GM20000 (cell line): ENCODE results near the gene TRIM66.

Source experiments
- DNase-seq: peaks from one replicate; pipeline ENCODE4 v3.0.0; 2012; ENCODE audit warnings: low spot score
- TF ChIP-seq, protein P1 (sequence below): IDR thresholded peaks from 2 replicates; pipeline ENCODE4 v1.5.1; 2012; ENCODE audit warnings: mild to moderate bottlenecking, control low read depth; ENCODE audit errors: extremely low read depth, missing control alignments

Gene TRIM66

DNA sequence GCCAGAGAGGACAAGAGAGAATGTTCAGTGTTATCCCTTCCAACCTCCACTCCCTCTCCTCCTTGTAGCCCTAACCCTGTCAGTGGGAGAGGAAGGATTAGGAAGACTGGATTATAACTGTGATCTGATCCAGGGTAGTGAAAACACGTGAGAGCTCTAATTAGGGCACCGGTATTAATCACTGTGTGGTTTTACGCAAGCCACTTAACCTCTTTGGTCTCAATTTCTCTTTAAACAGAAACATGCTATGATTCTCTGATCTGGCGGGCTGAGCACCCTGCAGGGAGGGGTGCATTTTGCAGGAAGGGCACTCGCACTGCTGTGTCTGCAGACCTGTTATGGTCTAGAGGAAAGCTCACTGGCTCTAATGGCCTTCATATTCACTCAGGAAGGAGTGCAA lies 11.7 kb upstream of the TRIM66 start:
- TF ChIP-seq, protein P1, sequence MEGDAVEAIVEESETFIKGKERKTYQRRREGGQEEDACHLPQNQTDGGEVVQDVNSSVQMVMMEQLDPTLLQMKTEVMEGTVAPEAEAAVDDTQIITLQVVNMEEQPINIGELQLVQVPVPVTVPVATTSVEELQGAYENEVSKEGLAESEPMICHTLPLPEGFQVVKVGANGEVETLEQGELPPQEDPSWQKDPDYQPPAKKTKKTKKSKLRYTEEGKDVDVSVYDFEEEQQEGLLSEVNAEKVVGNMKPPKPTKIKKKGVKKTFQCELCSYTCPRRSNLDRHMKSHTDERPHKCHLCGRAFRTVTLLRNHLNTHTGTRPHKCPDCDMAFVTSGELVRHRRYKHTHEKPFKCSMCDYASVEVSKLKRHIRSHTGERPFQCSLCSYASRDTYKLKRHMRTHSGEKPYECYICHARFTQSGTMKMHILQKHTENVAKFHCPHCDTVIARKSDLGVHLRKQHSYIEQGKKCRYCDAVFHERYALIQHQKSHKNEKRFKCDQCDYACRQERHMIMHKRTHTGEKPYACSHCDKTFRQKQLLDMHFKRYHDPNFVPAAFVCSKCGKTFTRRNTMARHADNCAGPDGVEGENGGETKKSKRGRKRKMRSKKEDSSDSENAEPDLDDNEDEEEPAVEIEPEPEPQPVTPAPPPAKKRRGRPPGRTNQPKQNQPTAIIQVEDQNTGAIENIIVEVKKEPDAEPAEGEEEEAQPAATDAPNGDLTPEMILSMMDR, result no peak
- no peak for DNase-seq

DNA sequence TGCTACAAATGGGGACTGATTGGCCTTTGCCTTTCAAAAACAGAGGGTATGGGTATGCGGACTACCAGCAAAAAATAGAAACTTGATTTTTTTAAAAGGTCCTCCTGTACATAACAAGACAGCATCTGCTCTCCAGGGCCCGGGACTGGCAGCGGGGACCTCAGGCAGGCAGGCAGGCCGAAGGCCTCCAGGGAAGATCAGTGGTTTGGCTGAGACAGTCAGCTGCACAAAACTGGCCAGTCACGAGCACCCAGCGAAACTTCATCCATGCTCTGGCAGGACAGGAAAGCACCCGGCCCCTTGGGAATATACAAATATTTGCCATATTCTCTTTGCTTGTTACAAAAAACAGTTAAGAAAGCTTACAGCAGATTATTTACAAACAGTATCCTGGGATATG lies 11.1 kb upstream of the TRIM66 start:
- TF ChIP-seq, protein P1, result no peak

DNA sequence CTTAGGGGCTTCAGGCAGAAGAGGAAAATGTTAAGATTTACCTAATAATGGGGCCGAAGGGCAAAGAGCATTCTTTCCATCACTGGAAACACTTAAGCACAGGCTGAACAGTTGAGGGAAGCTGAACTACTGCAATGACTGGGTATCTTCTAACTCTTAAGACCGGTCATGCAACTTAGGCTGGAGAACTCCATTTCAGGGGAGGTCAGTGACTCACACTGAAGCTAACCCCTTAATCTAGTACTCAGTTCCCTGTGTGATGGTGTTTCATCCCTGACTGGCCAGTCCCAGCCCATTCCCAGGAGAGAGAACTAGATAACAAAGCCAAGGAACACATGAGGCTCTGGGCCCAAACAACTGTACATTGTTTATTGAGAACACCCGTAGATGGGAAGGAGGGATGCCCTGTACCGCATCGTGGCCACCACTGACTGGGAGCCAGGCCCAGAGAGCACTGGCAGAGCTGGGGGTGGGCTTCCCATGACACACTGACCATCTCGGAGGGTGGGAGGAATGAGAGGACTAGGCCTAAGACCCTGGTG lies 10.6 kb upstream of the TRIM66 start:
- no peak for DNase-seq
- TF ChIP-seq, protein P1, result no peak

More for the DNA sequence above, 11.1 kb upstream of the TRIM66 start:
- DNase-seq, result no peak

DNA sequence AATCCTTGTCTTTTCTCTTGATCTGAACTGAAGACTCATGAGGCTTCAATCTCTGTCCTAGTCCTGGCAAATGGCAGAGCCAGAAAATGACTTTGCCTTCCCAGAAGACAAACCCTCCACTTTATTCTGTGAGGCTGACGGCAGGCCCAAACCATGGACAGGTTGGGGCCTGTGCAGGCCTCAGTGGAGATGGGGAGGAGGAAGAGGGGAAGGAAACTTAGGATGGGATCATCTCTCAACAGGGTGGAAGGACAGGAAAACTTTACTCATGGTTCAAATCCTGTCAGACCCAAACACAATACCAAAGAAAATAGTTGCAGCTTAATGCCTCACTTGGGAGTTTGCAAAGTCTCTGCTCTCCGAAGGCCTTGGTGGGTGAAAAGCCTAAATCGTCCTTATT lies 10.0 kb upstream of the TRIM66 start:
- DNase-seq, result no peak
- TF ChIP-seq, protein P1, result no peak

DNA sequence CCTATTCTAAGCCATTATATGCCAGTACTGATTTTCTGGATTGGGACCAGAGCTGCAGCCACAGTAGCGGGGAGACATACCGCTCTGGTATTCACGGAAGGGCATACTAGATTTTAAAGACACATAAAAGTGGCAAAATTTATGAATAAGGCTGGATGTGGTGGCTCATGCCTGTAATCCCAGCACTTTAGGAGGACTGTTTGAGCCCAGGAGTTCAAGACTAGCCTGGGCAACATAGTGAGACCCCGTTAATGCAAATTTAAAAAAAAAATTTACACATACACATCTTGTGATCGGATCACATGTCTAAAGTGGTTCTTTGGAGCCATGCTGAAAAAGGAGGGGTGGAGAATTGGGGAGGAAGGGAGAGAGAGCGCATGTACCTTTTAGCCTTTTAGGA lies 9.1 kb upstream of the TRIM66 start:
- DNase-seq, result no peak
- TF ChIP-seq, protein P1, result no peak

DNA sequence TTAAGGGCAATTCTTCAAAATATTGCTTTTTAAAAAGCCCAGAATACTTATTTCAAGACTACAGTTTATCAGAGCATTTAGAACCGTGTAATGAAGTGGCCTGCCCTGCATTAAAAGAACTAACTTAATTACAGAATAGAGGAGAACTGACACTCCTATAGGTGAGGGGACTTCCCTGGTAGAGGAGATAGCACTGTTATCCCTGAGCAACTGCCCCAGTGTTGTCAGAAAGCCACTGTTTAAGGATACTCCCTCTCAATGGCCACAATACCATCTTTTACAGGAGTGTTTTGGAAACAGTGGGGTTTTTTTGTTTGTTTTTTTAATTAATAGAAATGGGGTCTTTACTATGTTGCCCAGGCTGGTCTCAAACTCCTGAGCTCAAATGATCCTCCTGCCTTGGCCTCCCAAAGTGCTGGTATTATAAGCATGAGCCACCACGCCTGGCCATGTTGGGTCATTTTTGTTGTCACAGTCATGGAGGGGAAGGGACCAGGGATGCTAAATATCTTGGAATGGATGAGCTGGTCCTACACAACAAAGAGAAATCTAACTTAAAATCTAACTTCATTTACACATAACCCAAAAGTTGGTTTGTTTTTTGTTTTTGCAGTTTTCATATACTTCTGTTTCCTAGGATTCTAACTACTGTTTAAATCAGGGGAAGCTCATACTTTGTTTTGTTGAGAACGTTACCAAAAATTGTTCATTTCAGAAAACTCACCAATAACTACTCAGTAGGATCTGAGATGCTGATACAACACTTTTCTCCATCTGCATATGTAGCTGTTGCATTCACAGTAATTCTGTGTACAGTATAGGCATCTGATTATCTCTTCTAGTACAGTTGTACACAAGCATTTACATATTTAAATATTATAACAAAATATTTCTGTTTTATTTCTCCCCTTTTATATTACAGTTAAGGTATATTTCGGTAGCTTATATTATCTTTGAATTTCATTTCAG lies 8.2 kb upstream of the TRIM66 start:
- TF ChIP-seq, protein P1, result no peak
- DNase-seq, result no peak

DNA sequence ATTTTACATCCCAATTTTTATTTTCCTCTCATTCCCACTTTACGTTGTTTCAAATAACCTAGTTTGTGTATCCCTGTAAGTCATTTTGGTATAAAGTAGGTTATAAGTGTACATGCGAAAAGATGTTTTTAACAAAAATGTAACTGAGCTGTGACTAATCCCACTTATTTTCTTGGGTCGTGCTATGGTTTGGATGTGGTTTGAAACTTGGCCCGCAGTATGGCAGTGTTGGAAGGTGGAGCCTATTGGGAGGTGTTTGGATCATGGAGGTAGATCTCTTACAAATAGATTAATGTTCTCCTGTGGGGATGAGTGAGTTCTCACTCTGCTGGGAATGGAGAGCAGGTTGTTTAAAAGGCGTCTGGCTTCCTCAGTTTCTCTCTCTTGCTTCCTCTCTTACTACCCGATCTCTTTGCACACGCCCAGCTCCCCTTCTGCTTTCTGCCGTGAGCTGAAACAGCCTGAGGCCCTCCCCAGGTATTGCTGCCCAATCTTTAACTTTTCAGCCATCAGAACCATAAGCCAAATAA lies 7.3 kb upstream of the TRIM66 start:
- TF ChIP-seq, protein P1, result no peak
- DNase-seq, result no peak
